ENCODE data around the gene COMTD1.

COMTD1 gene

GRCh38 chr10:75235375-75236177, at the start of gene COMTD1:
Gene COMTD1 (minus strand): TSS chr10:75235957. CDS start chr10:75235928, 29 bp downstream.
- peak; percentile 96 for DNase-seq (ENCODE audit: low spot score)
- POLR2A ChIA-PET (ENCODE audit: low non-redundant PET), result interaction anchor here (1.1 to 1.8 kb wide), 3 partner anchors 21 to 487 kb away, joined by 4 to 6 read pairs (median 5); no protein-coding TSS in a partner anchor
- CTCF ChIA-PET, result interaction anchor here (0.6 to 3.5 kb wide), 26 partner anchors 10 to 1869 kb away, joined by 3 to 25 read pairs (median 4); partner anchors contain the start of gene SAMD8
- peak; percentile 100 for TF ChIP-seq CTCF (conservative IDR thresholded peaks at IDR 0.05; ENCODE audit: low read depth)
- peak within 1 kb of the TSS; percentile 97 for H3K27ac ChIP-seq

DNA sequence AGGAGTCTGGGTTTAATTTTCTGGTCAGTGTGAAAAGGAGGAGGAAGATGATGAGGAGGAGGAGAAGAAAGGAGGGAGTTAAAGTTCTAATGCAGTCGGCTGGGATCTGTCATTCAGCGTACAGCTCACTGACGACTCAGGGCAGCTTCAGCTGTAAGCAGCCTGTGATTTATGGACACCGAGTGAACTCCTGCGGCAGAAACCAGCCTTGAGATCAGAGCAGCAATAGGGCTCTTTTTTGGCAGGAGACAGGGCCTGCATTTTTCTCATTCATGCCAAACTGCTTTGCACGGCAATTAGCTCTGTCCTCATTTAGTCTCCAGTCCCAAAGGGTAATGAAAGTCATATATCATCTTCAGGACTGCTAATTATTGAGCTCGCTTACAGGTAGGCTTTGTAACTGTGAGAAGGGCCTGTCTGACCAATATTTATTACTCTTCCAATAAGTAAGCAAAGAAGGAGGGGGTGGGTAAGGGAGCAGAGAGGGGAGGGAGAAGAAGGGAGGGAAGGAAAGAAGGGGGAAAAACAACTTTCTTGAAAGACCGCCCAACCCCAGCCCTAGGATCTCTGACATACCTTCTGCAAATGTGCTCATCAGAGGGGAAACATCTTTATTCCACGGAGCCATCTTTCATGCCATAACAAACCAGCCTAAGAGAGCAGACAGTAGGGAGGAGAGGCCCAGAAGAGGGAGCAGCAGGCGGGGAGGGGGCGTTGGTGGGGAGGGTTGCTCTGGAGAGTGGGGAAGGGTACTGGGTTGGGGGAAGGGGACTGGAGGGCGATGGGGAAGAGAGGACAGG, 48.1 kb upstream of the COMTD1 start:
- no peak for DNase-seq (ENCODE audit: low spot score)
- TF ChIP-seq CTCF (conservative IDR thresholded peaks at IDR 0.05; ENCODE audit: low read depth), result no peak
- H3K27ac ChIP-seq, result no peak overlapping the region
- ChIA-PET CTCF (interaction anchor here (0.5 to 0.6 kb wide), 3 partner anchors 12 to 77 kb away, joined by 3 to 4 read pairs (median 3); no protein-coding TSS in a partner anchor), POLR2A (ENCODE audit: low non-redundant PET) (interaction anchor here (0.6 kb wide), 1 partner anchor 75 kb away, joined by 3 read pairs; no protein-coding TSS in a partner anchor)

DNA sequence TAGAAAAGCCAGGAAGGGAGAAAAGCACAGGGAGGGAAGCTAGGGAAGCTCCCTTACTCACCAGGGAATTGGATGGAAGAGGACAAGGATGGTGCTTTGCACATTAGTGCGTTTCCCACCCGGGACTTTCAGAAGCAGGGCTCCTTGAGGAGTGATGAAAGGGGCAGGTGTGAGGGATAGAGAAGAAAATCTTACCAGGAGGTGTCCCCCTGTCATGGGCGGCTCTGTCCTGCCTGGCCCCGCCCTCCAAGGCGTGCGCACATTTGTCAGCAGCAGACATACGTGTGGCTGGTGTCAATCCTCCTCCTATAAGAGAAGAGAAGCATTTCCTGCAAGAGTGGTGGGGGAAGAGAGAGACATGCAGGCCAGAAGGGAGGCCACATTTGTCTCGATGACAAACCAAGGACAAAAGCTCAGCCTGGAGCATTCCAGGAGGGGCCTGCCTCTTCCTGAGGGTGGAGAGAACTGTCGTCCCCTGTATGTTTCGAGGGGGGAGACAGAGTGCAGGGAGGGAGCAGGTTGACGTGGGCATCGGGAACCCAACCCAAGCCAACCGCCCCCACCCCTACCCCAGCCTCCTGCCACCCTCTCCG, 47.4 kb upstream of the COMTD1 start:
- H3K27ac ChIP-seq, result no peak overlapping the region
- no peak for DNase-seq (ENCODE audit: low spot score)
- TF ChIP-seq CTCF (conservative IDR thresholded peaks at IDR 0.05; ENCODE audit: low read depth), result no peak
- POLR2A ChIA-PET (ENCODE audit: low non-redundant PET), result interaction anchor here (0.6 kb wide), 1 partner anchor 75 kb away, joined by 3 read pairs; no protein-coding TSS in a partner anchor
- CTCF ChIA-PET, result interaction anchor here (0.6 to 0.7 kb wide), 3 partner anchors 21 to 477 kb away, joined by 3 read pairs; no protein-coding TSS in a partner anchor

DNA sequence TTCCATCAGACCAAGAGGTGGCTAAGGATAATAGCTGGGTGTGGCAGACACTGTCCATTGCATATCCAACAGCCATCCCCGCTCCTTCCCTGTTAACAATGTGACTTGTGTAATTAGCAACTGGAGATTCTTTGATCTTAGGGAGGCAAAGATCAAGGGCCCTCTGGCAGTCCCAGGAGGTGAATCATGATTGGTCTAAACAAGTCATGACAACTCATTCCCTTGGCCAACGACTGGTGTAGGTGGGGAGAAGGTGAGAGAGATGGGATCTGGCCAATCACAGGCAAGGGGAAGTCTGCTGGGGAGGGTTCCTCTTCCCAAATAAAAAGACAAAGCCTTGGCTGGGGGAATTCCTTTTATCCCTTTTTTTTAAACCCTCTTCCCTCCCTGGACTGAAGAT, 46.2 kb upstream of the COMTD1 start:
- TF ChIP-seq CTCF (conservative IDR thresholded peaks at IDR 0.05; ENCODE audit: low read depth), result no peak
- ChIA-PET CTCF (no interaction called here), POLR2A (ENCODE audit: low non-redundant PET) (no interaction called here)
- DNase-seq (ENCODE audit: low spot score), result peak; percentile 55
- no peak overlapping the region for H3K27ac ChIP-seq

GRCh38 chr10:75280236-75280635, 44.5 kb upstream of the COMTD1 start:
- POLR2A ChIA-PET (ENCODE audit: low non-redundant PET), result no interaction called here
- no peak for TF ChIP-seq CTCF (conservative IDR thresholded peaks at IDR 0.05; ENCODE audit: low read depth)
- CTCF ChIA-PET, result no interaction called here
- DNase-seq (ENCODE audit: low spot score), result no peak
- no peak overlapping the region for H3K27ac ChIP-seq
